H9 (cell line): Measurements from ENCODE around the gene PA2G4. TPM values are rescaled to one million over a fixed set of nuclear protein-coding genes. Genes with fewer than 3 reads are reported as not detected.
"Not testable (repeated sequence)": the region's sequence is repeated elsewhere in the genome, so short reads cannot be mapped to it uniquely, and the experiment has no call there.

Experiments used
- DNase-seq: peaks from one replicate; pipeline ENCODE4 v3.0.0-alpha.2; 2017
- H2AFZ ChIP-seq: one replicate; pipeline ENCODE4 v1.6.1; 2013; ENCODE audit warnings: mild to moderate bottlenecking, low read length, control low read depth, moderate library complexity
- H2AK5ac ChIP-seq: 2 replicates; pipeline ENCODE4 v1.6.1; 2013; ENCODE audit warnings: low read length, control low read depth, mixed read lengths; ENCODE audit not compliant: insufficient read length
- H2BK120ac ChIP-seq: one replicate; pipeline ENCODE4 v1.6.1; 2013; ENCODE audit warnings: low read depth, mild to moderate bottlenecking, low read length, control low read depth, inconsistent platforms; ENCODE audit not compliant: poor library complexity, severe bottlenecking
- H2BK12ac ChIP-seq: 2 replicates; pipeline ENCODE4 v1.6.1; 2013; ENCODE audit warnings: low read length, control low read depth, mixed read lengths, low read depth; ENCODE audit not compliant: insufficient read length
- H2BK15ac ChIP-seq: 2 replicates; pipeline ENCODE4 v1.6.1; 2013; ENCODE audit warnings: low read depth, low read length, control low read depth
- H2BK20ac ChIP-seq: one replicate; pipeline ENCODE4 v1.6.1; 2013; ENCODE audit warnings: low read depth, mild to moderate bottlenecking, low read length, control low read depth, inconsistent platforms; ENCODE audit not compliant: poor library complexity, severe bottlenecking
- H2BK5ac ChIP-seq: 2 replicates; pipeline ENCODE4 v1.6.1; 2013; ENCODE audit warnings: low read length, control low read depth, mixed read lengths; ENCODE audit not compliant: insufficient read length
- H3K14ac ChIP-seq: 2 replicates; pipeline ENCODE4 v1.6.1; 2013; ENCODE audit warnings: low read length, control low read depth; ENCODE audit not compliant: insufficient read depth
- H3K18ac ChIP-seq: 2 replicates; pipeline ENCODE4 v1.6.1; 2013; ENCODE audit warnings: low read depth, mild to moderate bottlenecking, mixed read lengths, low read length, control low read depth; ENCODE audit not compliant: insufficient read length
- H3K23ac ChIP-seq: 2 replicates; pipeline ENCODE4 v1.6.1; 2013; ENCODE audit warnings: low read length, control low read depth, mixed read lengths, low read depth; ENCODE audit not compliant: insufficient read length
- H3K23me2 ChIP-seq: 2 replicates; pipeline ENCODE4 v1.6.1; 2013; ENCODE audit warnings: low read depth, mild to moderate bottlenecking, mixed read lengths, low read length, control low read depth; ENCODE audit not compliant: insufficient read length, poor library complexity, severe bottlenecking
- H3K27ac ChIP-seq: 2 replicates; pipeline ENCODE4 v1.5.1; 2013; ENCODE audit warnings: low read length, control low read depth, mixed read lengths, low read depth; ENCODE audit not compliant: insufficient read length
- H3K27me3 ChIP-seq: 2 replicates; pipeline ENCODE4 v1.6.1; 2013; ENCODE audit warnings: low read length, control low read depth, inconsistent platforms; ENCODE audit not compliant: insufficient read depth
- H3K4ac ChIP-seq: 2 replicates; pipeline ENCODE4 v1.6.1; 2013; ENCODE audit warnings: low read depth, mild to moderate bottlenecking, control low read depth, inconsistent platforms, low read length, moderate library complexity
- H3K4me1 ChIP-seq: 2 replicates; pipeline ENCODE4 v1.6.1; 2013; ENCODE audit warnings: low read length, control low read depth, inconsistent platforms; ENCODE audit not compliant: insufficient read depth
- H3K4me2 ChIP-seq: 2 replicates; pipeline ENCODE4 v1.6.1; 2013; ENCODE audit warnings: low read length, control low read depth, mixed read lengths; ENCODE audit not compliant: insufficient read length, insufficient read depth
- H3K56ac ChIP-seq: 2 replicates; pipeline ENCODE4 v1.6.1; 2013; ENCODE audit warnings: low read depth, mild to moderate bottlenecking, mixed read lengths, low read length, control low read depth; ENCODE audit not compliant: insufficient read length
- H3K79me1 ChIP-seq: 2 replicates; pipeline ENCODE4 v1.6.1; 2013; ENCODE audit warnings: low read depth, mild to moderate bottlenecking, moderate library complexity, low read length, control low read depth, inconsistent platforms; ENCODE audit not compliant: insufficient read depth, poor library complexity, severe bottlenecking
- H3K79me2 ChIP-seq: 2 replicates; pipeline ENCODE4 v1.6.1; 2013; ENCODE audit warnings: low read length, control low read depth, inconsistent platforms; ENCODE audit not compliant: insufficient read depth
- H3K9ac ChIP-seq: 2 replicates; pipeline ENCODE4 v1.6.1; 2013; ENCODE audit warnings: low read length, control low read depth, mixed read lengths; ENCODE audit not compliant: insufficient read length; ENCODE audit errors: extremely low read depth
- H3K9me3 ChIP-seq: one replicate; pipeline ENCODE4 v1.6.1; 2013; ENCODE audit warnings: low read depth, low read length, inconsistent platforms; ENCODE audit not compliant: control insufficient read depth
- H3T11ph ChIP-seq: one replicate; pipeline ENCODE4 v1.6.1; 2013; ENCODE audit warnings: mild to moderate bottlenecking, low read length, control low read depth, inconsistent platforms
- H4K20me1 ChIP-seq: one replicate; pipeline ENCODE4 v1.6.1; 2013; ENCODE audit not compliant: control insufficient read depth, insufficient read length, insufficient read depth
- H4K5ac ChIP-seq: 2 replicates; pipeline ENCODE4 v1.6.1; 2013; ENCODE audit warnings: low read depth, mild to moderate bottlenecking, mixed read lengths, low read length, control low read depth; ENCODE audit not compliant: insufficient read length
- H4K8ac ChIP-seq: replicated peaks from 2 replicates; pipeline ENCODE4 v1.6.1; 2013; ENCODE audit warnings: low read length, control low read depth, mixed read lengths, low read depth; ENCODE audit not compliant: insufficient read length
- H4K91ac ChIP-seq: 2 replicates; pipeline ENCODE4 v1.6.1; 2013; ENCODE audit warnings: low read depth, mild to moderate bottlenecking, moderate library complexity, mixed read lengths, low read length, control low read depth; ENCODE audit not compliant: insufficient read length
- H3K27ac Mint-ChIP-seq, 3 experiments: 2 replicates in 2 of 3; 3 replicates in 1 of 3; pipeline ENCODE4 v1.8.0; 2020 to 2021; ENCODE audit warnings: mixed read lengths in 3 of 3, mild to moderate bottlenecking in 1 of 3, moderate library complexity in 1 of 3
- H3K27me3 Mint-ChIP-seq: 2 replicates; pipeline ENCODE4 v1.8.0; 2021; ENCODE audit warnings: low read depth, mild to moderate bottlenecking, moderate library complexity, mixed read lengths
- H3K36me3 Mint-ChIP-seq, 3 experiments: 2 replicates in 2 of 3; 3 replicates in 1 of 3; pipeline ENCODE4 v1.8.0; 2020 to 2021; ENCODE audit warnings: low read depth in 3 of 3, mixed read lengths in 3 of 3; ENCODE audit not compliant: insufficient read depth in 1 of 3
- H3K4me1 Mint-ChIP-seq, 2 experiments: 2 replicates each; pipeline ENCODE4 v1.8.0; 2020; ENCODE audit warnings: mixed read lengths in 2 of 2
- H3K4me3 Mint-ChIP-seq, 2 experiments: 2 replicates in 1 of 2; 3 replicates in 1 of 2; pipeline ENCODE4 v1.8.0; 2020 to 2021; ENCODE audit warnings: mild to moderate bottlenecking in 2 of 2, mixed read lengths in 2 of 2, moderate library complexity in 1 of 2
- H3K9me3 Mint-ChIP-seq, 2 experiments: 2 replicates in 1 of 2; 3 replicates in 1 of 2; pipeline ENCODE4 v1.8.0; 2020; ENCODE audit warnings: mild to moderate bottlenecking in 2 of 2, mixed read lengths in 2 of 2, moderate library complexity in 1 of 2
- WGBS: extraction: QIAGEN DNeasy Blood & Tissue Kit; methylation state at CpG from one replicate; pipeline ENCODE4 v1.1.7; 2013; ENCODE audit warnings: missing lambda C conversion rate, low lambda C conversion rate, mixed read lengths; ENCODE audit not compliant: insufficient read length; ENCODE audit errors: extremely low coverage; 5-methylcytosine and 5-hydroxymethylcytosine counted together
- total RNA-seq: library from RNA; stranded (reverse); gene quantifications from 2 replicates; pipeline ENCODE4 v1.2.1, GENCODE V29; 2021
- TF ChIP-seq, protein P1 (sequence below): fragments of 200-600 bp; sonication (generic); conservative IDR thresholded peaks from 3 replicates; pipeline ENCODE4 v1.8.0; 2021; ENCODE audit warnings: antibody characterized with exemption, mild to moderate bottlenecking

Gene PA2G4
- total RNA-seq, 1 experiment from 2014 or later = 248 TPM

DNA sequence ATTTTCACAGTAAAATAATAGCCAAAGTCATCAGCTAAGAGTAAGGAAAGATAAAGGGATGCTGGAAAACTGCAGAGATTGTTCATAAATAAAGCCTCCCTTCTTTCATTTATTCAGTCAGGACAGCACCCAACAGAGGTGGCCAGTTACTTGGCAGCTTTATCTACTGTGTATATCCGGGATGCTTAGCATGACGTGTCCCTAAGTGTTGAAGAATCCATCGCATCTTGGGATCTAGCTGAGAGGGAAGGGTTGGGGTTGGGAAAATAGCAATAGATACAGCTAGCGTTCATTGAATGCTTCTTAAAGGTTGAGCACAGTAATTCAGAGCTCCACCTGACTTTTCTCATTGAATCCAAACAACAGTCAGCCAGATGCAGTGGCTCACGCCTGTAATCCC is 30.0 kb upstream of the PA2G4 start:
- Histone ChIP-seq H2BK5ac (no peak overlapping the region), H4K20me1 (no peaks in the 10 kb centered on the region), H3K56ac (no peak overlapping the region), H3K23me2 (peaks cover under 1% of the 10 kb centered on the region), H3T11ph (no peak overlapping the region), H3K4me2 (no peak overlapping the region), H3K4me1 (no peaks in the 10 kb centered on the region), H3K9me3 (no peaks in the 10 kb centered on the region), H3K23ac (no peak overlapping the region), H3K14ac (no peak overlapping the region), H3K9ac (no peak overlapping the region), H4K8ac (no peak overlapping the region), H2AFZ (no peak overlapping the region), H3K4ac (no peak overlapping the region), H3K79me2 (no peaks in the 10 kb centered on the region), H3K27ac (no peak overlapping the region), H3K79me1 (no peaks in the 10 kb centered on the region), H2BK20ac (no peak overlapping the region), H3K18ac (no peak overlapping the region), H2BK15ac (no peak overlapping the region), H4K91ac (no peak overlapping the region), H2BK120ac (no peak overlapping the region), H2AK5ac (no peak overlapping the region), H3K27me3 (no peaks in the 10 kb centered on the region), H2BK12ac (no peak overlapping the region), H4K5ac (no peak overlapping the region)
- peaks cover 3% of the 10 kb centered on the region in 2 experiments; a peak in 4 of 5 replicates for H3K9me3 Mint-ChIP-seq
- TF ChIP-seq, protein P1, sequence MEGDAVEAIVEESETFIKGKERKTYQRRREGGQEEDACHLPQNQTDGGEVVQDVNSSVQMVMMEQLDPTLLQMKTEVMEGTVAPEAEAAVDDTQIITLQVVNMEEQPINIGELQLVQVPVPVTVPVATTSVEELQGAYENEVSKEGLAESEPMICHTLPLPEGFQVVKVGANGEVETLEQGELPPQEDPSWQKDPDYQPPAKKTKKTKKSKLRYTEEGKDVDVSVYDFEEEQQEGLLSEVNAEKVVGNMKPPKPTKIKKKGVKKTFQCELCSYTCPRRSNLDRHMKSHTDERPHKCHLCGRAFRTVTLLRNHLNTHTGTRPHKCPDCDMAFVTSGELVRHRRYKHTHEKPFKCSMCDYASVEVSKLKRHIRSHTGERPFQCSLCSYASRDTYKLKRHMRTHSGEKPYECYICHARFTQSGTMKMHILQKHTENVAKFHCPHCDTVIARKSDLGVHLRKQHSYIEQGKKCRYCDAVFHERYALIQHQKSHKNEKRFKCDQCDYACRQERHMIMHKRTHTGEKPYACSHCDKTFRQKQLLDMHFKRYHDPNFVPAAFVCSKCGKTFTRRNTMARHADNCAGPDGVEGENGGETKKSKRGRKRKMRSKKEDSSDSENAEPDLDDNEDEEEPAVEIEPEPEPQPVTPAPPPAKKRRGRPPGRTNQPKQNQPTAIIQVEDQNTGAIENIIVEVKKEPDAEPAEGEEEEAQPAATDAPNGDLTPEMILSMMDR = no peak
- H3K27ac Mint-ChIP-seq = no peak overlapping the region
- H3K27me3 Mint-ChIP-seq = no peaks in the 10 kb centered on the region
- H3K4me1 Mint-ChIP-seq = peaks cover 5 to 8% of the 10 kb centered on the region in 2 experiments
- no peak overlapping the region for H3K4me3 Mint-ChIP-seq
- H3K36me3 Mint-ChIP-seq = no peaks in the 10 kb centered on the region; a peak in 1 of 7 replicates
- no CpG with 5 or more reads among the region's 5 CpGs for WGBS
- no peak for DNase-seq

DNA sequence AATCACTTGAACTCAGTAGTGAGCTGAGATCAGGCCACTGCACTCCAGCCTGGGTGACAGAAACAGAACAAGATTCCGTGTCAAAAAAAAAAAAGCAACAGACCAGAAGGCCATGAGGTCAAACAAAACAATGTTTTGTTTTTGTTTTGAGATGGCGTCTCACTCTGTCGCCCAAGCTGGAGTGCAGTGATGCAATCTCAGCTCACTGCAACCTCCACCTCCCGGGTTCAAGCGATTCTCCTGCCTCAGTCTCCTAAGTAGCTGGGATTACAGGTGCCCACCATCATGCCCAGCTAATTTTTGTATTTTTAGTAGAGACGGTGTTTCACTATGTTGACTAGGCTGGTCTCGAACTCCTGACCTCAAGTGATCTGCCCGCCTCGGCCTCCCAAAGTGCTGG is 26.4 kb upstream of the PA2G4 start:
- not testable (repeated sequence) for H3K27ac ChIP-seq, H3K79me1 ChIP-seq, H3T11ph ChIP-seq, H4K5ac ChIP-seq, H3K18ac ChIP-seq, H3K27me3 ChIP-seq, H3K9ac ChIP-seq, DNase-seq, H3K4me1 ChIP-seq, H3K4me2 ChIP-seq, H3K23ac ChIP-seq, H4K8ac ChIP-seq, H3K27ac Mint-ChIP-seq, H3K27me3 Mint-ChIP-seq, H2BK5ac ChIP-seq, H3K14ac ChIP-seq, H3K9me3 ChIP-seq, H3K36me3 Mint-ChIP-seq, H2AFZ ChIP-seq, H2BK12ac ChIP-seq, H2AK5ac ChIP-seq, H4K91ac ChIP-seq, H3K56ac ChIP-seq, H3K9me3 Mint-ChIP-seq, H2BK20ac ChIP-seq, H3K4ac ChIP-seq, H4K20me1 ChIP-seq, H2BK15ac ChIP-seq, H3K79me2 ChIP-seq, H2BK120ac ChIP-seq
- no CpG with 5 or more reads among the region's 9 CpGs for WGBS
- H3K4me1 Mint-ChIP-seq = peaks cover 19 to 22% of the 10 kb centered on the region in 2 experiments
- H3K23me2 ChIP-seq = peaks cover 13% of the 10 kb centered on the region
- peak overlapping the region in 1 of 2 experiments; percentile 93; a peak in 2 of 5 replicates for H3K4me3 Mint-ChIP-seq
